ENCODE data around the gene MLLT1.

MLLT1 gene

DNA sequence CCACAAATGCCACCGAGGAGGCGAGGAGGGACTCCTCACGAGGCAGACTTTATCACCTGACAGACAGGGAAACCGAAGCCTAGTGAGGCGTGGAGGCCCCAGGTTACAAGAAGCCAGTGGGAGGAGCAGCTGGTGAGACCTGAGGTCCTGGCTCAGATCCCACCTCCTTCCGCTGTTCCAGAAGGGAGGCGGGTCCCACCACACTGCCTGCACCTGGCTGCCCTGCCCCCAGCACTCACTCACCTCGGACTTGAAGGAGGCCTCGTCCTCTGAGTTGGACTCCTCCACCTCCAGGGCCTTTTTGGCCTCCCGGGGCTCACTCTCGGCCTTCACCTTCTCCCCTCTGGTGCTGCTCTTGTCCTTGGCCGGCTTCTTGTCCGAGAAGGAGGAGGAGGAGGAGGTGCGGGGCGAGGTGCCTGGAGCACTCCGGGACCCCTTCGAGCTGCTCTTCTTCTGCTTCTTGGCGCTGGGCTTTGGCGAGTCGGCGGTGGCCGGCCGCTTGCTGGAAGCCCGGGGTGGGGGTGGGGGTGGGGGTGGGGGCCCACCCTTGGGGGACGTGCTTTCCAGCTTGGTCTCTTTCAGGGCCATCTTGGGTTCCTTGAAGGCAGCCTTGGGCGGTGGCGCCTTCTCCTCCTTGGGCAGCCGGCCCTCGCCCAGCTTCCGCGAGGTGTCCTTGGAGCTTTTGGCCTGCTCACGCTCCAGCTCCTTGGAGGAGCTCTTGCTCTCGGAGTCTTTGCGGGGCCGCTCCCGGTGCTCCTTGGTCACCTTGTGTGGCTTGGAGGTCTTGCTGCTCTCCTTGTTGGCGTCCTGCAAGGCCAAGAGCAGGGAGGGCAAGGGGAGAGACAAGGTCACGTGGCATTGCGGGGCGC, 57.7 kb downstream of the MLLT1 start:
- no peak for DNase-seq (ENCODE audit: low read depth in 4 of 4, low spot score in 1 of 4)

- no peak for DNase-seq (ENCODE audit: low read depth in 4 of 4, low spot score in 1 of 4)
Measured at GRCh38 chr19:6221220-6221877, 58.4 kb downstream of the MLLT1 start.

GRCh38 chr19:6220385-6221191, 59.2 kb downstream of the MLLT1 start:
- no peak for DNase-seq (ENCODE audit: low read depth in 4 of 4, low spot score in 1 of 4)

DNA sequence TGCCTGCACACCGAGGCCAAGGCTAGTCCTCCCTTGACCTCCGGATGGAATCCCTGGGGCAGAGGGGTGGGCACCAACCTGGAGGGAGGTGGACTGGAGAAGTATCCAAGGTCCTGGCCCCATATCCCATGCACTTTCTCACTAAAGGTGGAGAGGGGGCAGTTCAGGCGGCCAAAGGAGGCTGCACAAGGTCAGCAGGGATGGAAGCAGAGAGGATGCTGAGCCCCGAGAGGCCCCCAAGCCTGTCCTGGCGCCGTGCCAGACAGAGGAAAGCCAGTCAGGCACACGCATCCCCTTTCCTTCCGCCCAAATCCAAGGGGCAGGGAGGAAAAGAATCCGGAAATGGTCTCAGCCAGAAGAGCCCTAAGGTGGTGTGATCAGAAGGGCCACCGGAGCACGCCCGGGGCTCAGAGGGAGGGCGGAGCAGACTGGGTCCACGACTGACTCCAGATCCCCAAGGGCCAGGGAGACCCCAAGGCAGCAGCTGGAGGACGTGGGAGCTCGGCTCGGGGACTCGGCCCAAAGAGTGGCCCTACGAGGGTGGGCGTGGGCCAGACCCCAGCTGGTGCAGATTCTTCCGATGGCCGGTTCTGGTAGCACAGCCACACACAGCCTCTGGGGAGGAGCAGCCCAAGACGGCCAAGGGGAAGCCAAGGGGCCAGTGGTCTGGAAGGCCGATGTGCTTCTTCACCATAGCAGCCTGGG, 60.0 kb downstream of the MLLT1 start:
- no peak for DNase-seq (ENCODE audit: low read depth in 4 of 4, low spot score in 1 of 4)

GRCh38 chr19:6219147-6219525, 60.6 kb downstream of the MLLT1 start:
- no peak for DNase-seq (ENCODE audit: low read depth in 4 of 4, low spot score in 1 of 4)

GRCh38 chr19:6218491-6219146, 61.2 kb downstream of the MLLT1 start:
- DNase-seq (ENCODE audit: low read depth in 4 of 4, low spot score in 1 of 4), result peak; percentile 61 to 76 (median 73)

- DNase-seq (ENCODE audit: low read depth in 4 of 4, low spot score in 1 of 4), result no peak
Measured at GRCh38 chr19:6217752-6218334, 61.9 kb downstream of the MLLT1 start.

- DNase-seq (ENCODE audit: low read depth in 4 of 4, low spot score in 1 of 4), result no peak
Measured at GRCh38 chr19:6216996-6217751, 62.6 kb downstream of the MLLT1 start.

GRCh38 chr19:6216236-6216995, 63.4 kb downstream of the MLLT1 start:
- DNase-seq (ENCODE audit: low read depth in 4 of 4, low spot score in 1 of 4), result no peak

DNA sequence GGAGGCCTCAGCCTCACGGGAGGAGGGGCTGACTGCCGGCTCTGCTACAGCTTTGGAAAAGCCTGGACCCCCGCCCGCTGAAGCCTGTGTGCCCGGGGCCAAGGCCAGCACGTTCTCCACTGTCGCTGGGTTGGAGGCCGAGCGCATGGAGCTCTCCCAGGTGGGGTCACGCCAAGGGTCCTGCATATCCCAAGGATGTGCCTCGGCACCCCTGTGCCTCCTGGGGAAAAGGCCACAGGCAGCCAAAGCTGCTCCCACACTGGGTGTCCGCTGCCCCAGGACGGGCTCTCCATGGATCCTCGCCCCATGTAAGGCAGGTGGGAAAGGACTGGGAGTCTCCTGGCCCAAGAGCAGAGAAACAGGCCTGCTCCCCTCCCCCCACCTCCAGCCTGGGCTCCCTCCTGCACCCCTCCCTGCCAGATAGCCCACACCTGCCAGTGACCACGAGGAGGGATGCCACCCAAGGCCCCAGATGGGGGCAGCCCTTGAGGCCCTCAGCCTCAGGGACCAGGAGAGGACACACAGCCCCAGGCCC, 64.0 kb downstream of the MLLT1 start:
- no peak for DNase-seq (ENCODE audit: low read depth in 4 of 4, low spot score in 1 of 4)

- DNase-seq (ENCODE audit: low read depth in 4 of 4, low spot score in 1 of 4), result no peak
Measured at GRCh38 chr19:6214881-6215541, 64.8 kb downstream of the MLLT1 start.

- DNase-seq (ENCODE audit: low read depth in 4 of 4, low spot score in 1 of 4), result no peak
Measured at GRCh38 chr19:6213696-6214641, 65.8 kb downstream of the MLLT1 start.

DNA sequence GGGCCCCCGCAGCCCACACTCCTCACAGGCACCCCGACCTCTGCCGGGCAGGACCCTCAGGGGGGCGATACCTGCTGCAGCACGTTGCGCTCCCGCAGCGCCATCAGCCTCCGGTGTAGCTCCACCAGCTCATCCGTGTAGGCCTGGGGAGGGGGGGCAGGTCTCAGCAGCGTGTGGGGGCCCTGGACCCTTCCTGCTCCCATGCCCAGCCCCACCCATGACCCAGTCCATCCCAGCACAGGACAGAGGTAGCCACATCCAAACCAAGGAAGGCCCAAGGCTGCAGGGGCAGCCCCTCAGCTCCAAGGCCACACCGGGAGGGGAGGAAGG, 66.5 kb downstream of the MLLT1 start:
- DNase-seq (ENCODE audit: low read depth in 4 of 4, low spot score in 1 of 4), result no peak

DNA sequence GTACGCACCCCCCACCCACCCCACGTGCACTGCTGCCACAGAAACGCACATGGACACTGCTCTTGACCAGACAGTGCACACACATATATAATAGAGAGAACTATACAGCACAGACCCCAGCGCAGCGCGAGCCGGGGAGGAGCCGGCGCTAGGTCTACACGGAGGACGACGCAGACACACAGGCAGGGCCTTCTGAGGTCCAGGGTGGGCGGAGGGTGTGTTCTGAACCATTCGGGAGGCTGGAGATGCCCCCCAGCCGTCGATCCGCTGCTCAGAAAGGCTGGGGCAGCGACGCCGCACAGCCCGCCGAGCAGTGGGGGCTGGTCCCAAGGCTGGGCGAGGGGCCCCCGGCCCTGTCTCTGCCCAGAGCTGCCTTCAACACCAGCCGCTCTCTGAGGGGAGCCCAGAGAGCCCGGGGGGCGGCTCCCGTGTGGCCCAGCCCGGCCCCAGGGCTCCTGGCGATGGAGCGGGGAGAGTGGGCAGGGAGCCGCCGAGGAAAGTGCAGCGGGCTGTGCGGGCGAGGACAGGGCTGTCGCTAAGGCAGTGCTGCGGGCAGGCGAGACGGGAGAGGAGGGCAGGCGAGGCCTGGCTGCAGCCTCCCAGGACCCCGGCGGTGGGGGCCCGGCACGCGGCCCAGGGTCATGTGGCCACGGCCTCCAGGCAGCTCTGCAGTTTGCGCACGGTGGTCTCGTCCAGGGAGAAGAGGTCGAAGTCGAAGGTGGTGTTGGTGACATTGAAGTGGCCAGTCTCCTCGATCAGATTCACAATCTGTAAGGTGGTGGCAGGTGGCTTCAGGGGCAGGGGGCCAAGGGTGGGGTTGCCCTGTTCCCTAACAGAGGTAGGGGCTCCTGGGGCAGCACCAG, 67.1 kb downstream of the MLLT1 start:
- no peak for DNase-seq (ENCODE audit: low read depth in 4 of 4, low spot score in 1 of 4)

DNA sequence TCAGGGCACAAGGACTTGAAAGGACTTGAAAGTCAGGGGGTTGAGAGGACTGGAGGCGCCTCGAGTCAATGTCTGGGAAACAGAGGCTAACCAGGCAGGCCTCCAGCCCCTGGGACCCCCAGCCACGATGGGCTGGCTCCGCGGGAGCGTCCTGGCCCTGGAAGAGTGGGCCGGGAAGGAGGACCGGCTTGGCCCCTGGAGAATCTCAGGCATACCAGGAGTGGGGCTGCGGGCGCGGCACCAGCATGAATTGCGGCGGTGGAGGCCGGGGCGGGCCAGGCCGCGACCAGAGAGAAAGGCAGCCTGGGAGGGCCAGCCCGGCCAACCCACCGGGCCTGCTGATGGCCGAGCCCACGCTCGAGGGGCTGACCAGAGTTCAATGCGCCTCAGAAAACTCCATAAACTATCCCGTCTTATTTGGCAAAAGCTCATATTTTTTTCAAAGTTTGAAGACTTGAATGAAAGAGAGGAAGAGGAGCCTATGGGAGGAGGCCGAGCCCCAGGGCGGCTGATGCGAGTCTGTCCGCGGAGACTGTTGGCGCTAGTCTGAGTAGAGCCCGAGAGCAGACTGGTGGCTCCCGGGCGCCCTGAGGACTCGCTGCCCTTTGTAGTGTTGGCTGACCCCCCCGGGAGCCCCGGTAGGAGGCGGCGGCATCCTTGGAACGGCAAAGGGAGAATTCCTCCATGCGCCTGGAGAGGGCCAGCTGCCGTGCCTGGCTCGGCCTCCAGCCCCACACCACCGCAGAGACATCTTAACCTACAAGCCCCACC, 68.0 kb downstream of the MLLT1 start:
- DNase-seq (ENCODE audit: low read depth in 4 of 4, low spot score in 1 of 4), result no peak
